HepG2 (cell line): ENCODE measurements around the gene GRAMD1A. TPM values are rescaled to one million over a fixed set of nuclear protein-coding genes. Genes with fewer than 3 reads are reported as not detected.

Experiments used
- ATAC-seq: fragments of 200-7000 bp; cut with Tn5 transposase; 3 replicates; pipeline ENCODE4 v1.9.1; 2020; ENCODE audit warnings: mild to moderate bottlenecking, moderate library complexity
- BruUV-seq: library from RNA; stranded (reverse); fragments of 400-500 nt; replicated peaks from 2 replicates; lab custom pipeline; 2021; lab: Mats Ljungman, UMichigan
- CTCF ChIA-PET: fragments of 300-600 bp; formaldehyde crosslinking; extraction: SDS; loops from one replicate; lab custom pipeline; 2021; ENCODE audit warnings: low total read pairs, inconsistent platforms, low intra/inter-chr PET ratio; lab: Yijun Ruan, JAX
- POLR2A ChIA-PET: fragments of 350-600 bp; sonication (Branson Sonifier 250); formaldehyde crosslinking; loops from one replicate; lab custom pipeline; 2020; ENCODE audit warnings: antibody characterized with exemption, inconsistent platforms; lab: Yijun Ruan, JAX
- DNase-seq: peaks from one replicate; pipeline ENCODE4 v3.0.0-alpha.2; 2015; ENCODE audit warnings: low spot score
- FAIRE-seq: peaks from 3 replicates; lab custom pipeline; 2011; peaks lifted over from hg19 to GRCh38; lab: Jason Lieb, UNC
- H2AFZ ChIP-seq: one replicate; pipeline ENCODE4 v1.6.1; 2011; ENCODE audit warnings: low read length, inconsistent platforms
- H3K27ac ChIP-seq: fragments of 300-600 bp; 3 replicates; pipeline ENCODE4 v1.8.0; 2011; ENCODE audit warnings: mixed run types, mild to moderate bottlenecking, mixed read lengths, low read length, inconsistent platforms; ENCODE audit not compliant: insufficient read depth; ENCODE audit errors: extremely low read length
- H3K27me3 ChIP-seq, 2 experiments: fragments of 200-600 bp in 1 of 2; 2 replicates in 1 of 2; 3 replicates in 1 of 2; pipeline versions ENCODE4 v1.6.0 to v1.8.0; 2011; ENCODE audit warnings: low read length in 2 of 2, mild to moderate bottlenecking in 2 of 2, moderate library complexity in 2 of 2, inconsistent platforms in 1 of 2; ENCODE audit not compliant: insufficient read depth in 2 of 2, control insufficient read depth in 1 of 2
- H3K36me3 ChIP-seq, 2 experiments: fragments of 200-600 bp in 1 of 2; replicated peaks in 1 of 2; 2 replicates in 1 of 2; 3 replicates in 1 of 2; pipeline versions ENCODE4 v1.5.1 to v1.8.0; 2011; ENCODE audit warnings: low read length in 2 of 2, inconsistent platforms in 1 of 2; ENCODE audit not compliant: insufficient read depth in 2 of 2, control insufficient read depth in 1 of 2
- H3K4me1 ChIP-seq: 2 replicates; pipeline ENCODE4 v1.5.1; 2012; ENCODE audit warnings: low read length, inconsistent platforms; ENCODE audit not compliant: insufficient read depth
- H3K4me2 ChIP-seq: 2 replicates; pipeline ENCODE4 v1.6.0; 2011; ENCODE audit warnings: low read depth, low read length, inconsistent platforms
- H3K4me3 ChIP-seq, 3 experiments: fragments of 200-600 bp in 1 of 3; sonication (generic), shearing (Covaris generic) in 1 of 3; replicated peaks in 1 of 3; 2 replicates each; pipeline ENCODE4 v1.5.1; 2011 to 2016; ENCODE audit warnings: low read length in 3 of 3, inconsistent platforms in 2 of 3, low read depth in 2 of 3, mild to moderate bottlenecking in 2 of 3, control low read depth in 1 of 3, mixed read lengths in 1 of 3; ENCODE audit not compliant: insufficient read depth in 1 of 3
- H3K79me2 ChIP-seq: one replicate; pipeline ENCODE4 v1.6.1; 2011; ENCODE audit warnings: low read length, inconsistent platforms; ENCODE audit not compliant: insufficient read depth
- H3K9ac ChIP-seq: 2 replicates; pipeline ENCODE4 v1.6.0; 2011; ENCODE audit warnings: mild to moderate bottlenecking, low read depth, low read length, inconsistent platforms; ENCODE audit not compliant: insufficient read depth
- H3K9me3 ChIP-seq: 2 replicates; pipeline ENCODE4 v1.5.1; 2012; ENCODE audit warnings: mild to moderate bottlenecking, low read length
- H4K20me1 ChIP-seq: 2 replicates; pipeline ENCODE4 v1.6.0; 2011; ENCODE audit warnings: inconsistent platforms, mild to moderate bottlenecking, low read length, moderate library complexity; ENCODE audit not compliant: insufficient read depth
- ZBTB38 ChIP-seq: sonication (generic); formaldehyde crosslinking; IDR thresholded peaks from 2 replicates; pipeline ENCODE4 v1.5.1; 2020; ENCODE audit warnings: mild to moderate bottlenecking, missing genetic modification reagents
- ZNF431 ChIP-seq: sonication (generic); formaldehyde crosslinking; IDR thresholded peaks from 2 replicates; pipeline ENCODE4 v1.9.0; 2022; ENCODE audit warnings: missing genetic modification reagents, low read depth, mild to moderate bottlenecking, borderline replicate concordance
- WGBS: methylation state at CpG from one replicate; pipeline ENCODE4 v1.1.6; 2017; ENCODE audit warnings: low lambda C conversion rate; 5-methylcytosine and 5-hydroxymethylcytosine counted together
- in situ Hi-C: cut with HindIII; loops from 2 replicates; pipeline ENCODE4 v1.10.0; 2017; ENCODE audit warnings: low pct_unique_long_range_greater_than_20kb; ENCODE audit not compliant: extremely low pct_ligation_motif_present
- intact Hi-C: fragments of 100-400 bp; cut with micrococcal nuclease; formaldehyde crosslinking; loops from one replicate; pipeline ENCODE4 v1.10.0; 2022; ENCODE audit not compliant: unreplicated experiment
- polyA plus RNA-seq, 8 experiments: library from polyadenylated mRNA; depleted of rRNA in 3 of 8; stranded (reverse) in 7 of 8; unstranded in 1 of 8; fragments of >200 nt; fragmentation: Illumina TruSeq in 4 of 8; extraction: Trizol in 4 of 8; gene quantifications; 2 replicates each; pipeline versions ENCODE4 v1.2.1 to v1.2.3, GENCODE V29; 2011 to 2016; ENCODE audit warnings: low read depth in 4 of 8, missing spikeins in 1 of 8, mixed read lengths in 1 of 8; ENCODE audit not compliant: insufficient read depth in 1 of 8
- total RNA-seq, 5 experiments: library from RNA; depleted of rRNA; stranded (reverse); fragments of >200 nt; fragmentation: Illumina TruSeq; extraction: Trizol; gene quantifications; 2 replicates each; pipeline ENCODE4 v1.2.3, GENCODE V29; 2016; ENCODE audit warnings: low read depth in 1 of 5
- TF ChIP-seq, protein P1 (sequence below): fragments of 450-650 bp; IDR thresholded peaks from 2 replicates; pipeline ENCODE4 v1.6.1; 2016
- TF ChIP-seq, protein P2 (sequence below): sonication (generic); formaldehyde crosslinking; IDR thresholded peaks from 2 replicates; pipeline ENCODE4 v1.5.1; 2020; ENCODE audit warnings: mild to moderate bottlenecking, missing genetic modification reagents, moderate library complexity

Gene GRAMD1A
- total and polyA plus RNA-seq, 2 of the 13 experiments (the other 11 are each of a cell fraction or from before 2014, with no cell fraction given) = 14.7 to 181 TPM

GRCh38 chr19:35002037-35002535 lies 2.0 kb downstream of the GRAMD1A start:
- peak overlapping the region; percentile 81 to 86 (median 81); a peak in 5 of 6 replicates for H3K4me3 ChIP-seq
- no peak overlapping the region for H2AFZ ChIP-seq
- peak overlapping the region; percentile 79 for H3K4me2 ChIP-seq
- CTCF ChIA-PET = interaction anchor here (1.1 kb wide), 1 partner anchor 11 kb away, joined by 3 read pairs; no protein-coding TSS in a partner anchor
- FAIRE-seq = no peak
- H4K20me1 ChIP-seq = peaks cover 46% of the 10 kb centered on the region
- H3K79me2 ChIP-seq = peaks cover 54% of the 10 kb centered on the region
- intact Hi-C loops (no loop called here), in situ Hi-C loops (no loop called here)
- TF ChIP-seq ZBTB38 (CRISPR knock-in tag) (peak; percentile 66; the same call in 1 of the 2 replicates), ZNF431 (no peak)
- TF ChIP-seq, protein P1, sequence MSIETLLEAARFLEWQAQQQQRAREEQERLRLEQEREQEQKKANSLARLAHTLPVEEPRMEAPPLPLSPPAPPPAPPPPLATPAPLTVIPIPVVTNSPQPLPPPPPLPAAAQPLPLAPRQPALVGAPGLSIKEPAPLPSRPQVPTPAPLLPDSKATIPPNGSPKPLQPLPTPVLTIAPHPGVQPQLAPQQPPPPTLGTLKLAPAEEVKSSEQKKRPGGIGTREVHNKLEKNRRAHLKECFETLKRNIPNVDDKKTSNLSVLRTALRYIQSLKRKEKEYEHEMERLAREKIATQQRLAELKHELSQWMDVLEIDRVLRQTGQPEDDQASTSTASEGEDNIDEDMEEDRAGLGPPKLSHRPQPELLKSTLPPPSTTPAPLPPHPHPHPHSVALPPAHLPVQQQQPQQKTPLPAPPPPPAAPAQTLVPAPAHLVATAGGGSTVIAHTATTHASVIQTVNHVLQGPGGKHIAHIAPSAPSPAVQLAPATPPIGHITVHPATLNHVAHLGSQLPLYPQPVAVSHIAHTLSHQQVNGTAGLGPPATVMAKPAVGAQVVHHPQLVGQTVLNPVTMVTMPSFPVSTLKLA = peak; percentile 75
- TF ChIP-seq, protein P2, sequence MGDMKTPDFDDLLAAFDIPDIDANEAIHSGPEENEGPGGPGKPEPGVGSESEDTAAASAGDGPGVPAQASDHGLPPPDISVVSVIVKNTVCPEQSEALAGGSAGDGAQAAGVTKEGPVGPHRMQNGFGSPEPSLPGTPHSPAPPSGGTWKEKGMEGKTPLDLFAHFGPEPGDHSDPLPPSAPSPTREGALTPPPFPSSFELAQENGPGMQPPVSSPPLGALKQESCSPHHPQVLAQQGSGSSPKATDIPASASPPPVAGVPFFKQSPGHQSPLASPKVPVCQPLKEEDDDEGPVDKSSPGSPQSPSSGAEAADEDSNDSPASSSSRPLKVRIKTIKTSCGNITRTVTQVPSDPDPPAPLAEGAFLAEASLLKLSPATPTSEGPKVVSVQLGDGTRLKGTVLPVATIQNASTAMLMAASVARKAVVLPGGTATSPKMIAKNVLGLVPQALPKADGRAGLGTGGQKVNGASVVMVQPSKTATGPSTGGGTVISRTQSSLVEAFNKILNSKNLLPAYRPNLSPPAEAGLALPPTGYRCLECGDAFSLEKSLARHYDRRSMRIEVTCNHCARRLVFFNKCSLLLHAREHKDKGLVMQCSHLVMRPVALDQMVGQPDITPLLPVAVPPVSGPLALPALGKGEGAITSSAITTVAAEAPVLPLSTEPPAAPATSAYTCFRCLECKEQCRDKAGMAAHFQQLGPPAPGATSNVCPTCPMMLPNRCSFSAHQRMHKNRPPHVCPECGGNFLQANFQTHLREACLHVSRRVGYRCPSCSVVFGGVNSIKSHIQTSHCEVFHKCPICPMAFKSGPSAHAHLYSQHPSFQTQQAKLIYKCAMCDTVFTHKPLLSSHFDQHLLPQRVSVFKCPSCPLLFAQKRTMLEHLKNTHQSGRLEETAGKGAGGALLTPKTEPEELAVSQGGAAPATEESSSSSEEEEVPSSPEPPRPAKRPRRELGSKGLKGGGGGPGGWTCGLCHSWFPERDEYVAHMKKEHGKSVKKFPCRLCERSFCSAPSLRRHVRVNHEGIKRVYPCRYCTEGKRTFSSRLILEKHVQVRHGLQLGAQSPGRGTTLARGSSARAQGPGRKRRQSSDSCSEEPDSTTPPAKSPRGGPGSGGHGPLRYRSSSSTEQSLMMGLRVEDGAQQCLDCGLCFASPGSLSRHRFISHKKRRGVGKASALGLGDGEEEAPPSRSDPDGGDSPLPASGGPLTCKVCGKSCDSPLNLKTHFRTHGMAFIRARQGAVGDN (CRISPR knock-in tag) = peak; percentile 39
- H3K9me3 ChIP-seq = no peaks in the 10 kb centered on the region
- H3K9ac ChIP-seq = peak overlapping the region; percentile 47; the same call in 1 of the 2 replicates
- 89% methylated on average over 11 of the region's 11 CpGs for whole genome bisulfite sequencing
- no peak for ATAC-seq
- peaks cover 81% of the 10 kb centered on the region for H3K4me1 ChIP-seq
- no peaks in the 10 kb centered on the region; a peak in 1 of 5 replicates for H3K27me3 ChIP-seq
- DNase-seq = no peak
- POLR2A ChIA-PET = interaction anchor here (2.6 kb wide), 1 partner anchor 41 kb away, joined by 9 read pairs; no protein-coding TSS in a partner anchor
- BruUV-seq = no TSS peak
- peaks cover 4% of the 10 kb centered on the region in 2 experiments; a peak in 4 of 5 replicates for H3K36me3 ChIP-seq
- H3K27ac ChIP-seq = peak overlapping the region; percentile 26
